NCI-H2196 (cell line): ENCODE data around the gene GANC.
"Not testable (repeated sequence)": the region's sequence is repeated elsewhere in the genome, so short reads cannot be mapped to it uniquely, and the experiment has no call there.

Source experiments
- DNase-seq: peaks from one replicate; lab custom pipeline; 2025; ENCODE audit not compliant: unreplicated experiment; lab: John Stamatoyannopoulos, UW

The GANC gene, protein sequence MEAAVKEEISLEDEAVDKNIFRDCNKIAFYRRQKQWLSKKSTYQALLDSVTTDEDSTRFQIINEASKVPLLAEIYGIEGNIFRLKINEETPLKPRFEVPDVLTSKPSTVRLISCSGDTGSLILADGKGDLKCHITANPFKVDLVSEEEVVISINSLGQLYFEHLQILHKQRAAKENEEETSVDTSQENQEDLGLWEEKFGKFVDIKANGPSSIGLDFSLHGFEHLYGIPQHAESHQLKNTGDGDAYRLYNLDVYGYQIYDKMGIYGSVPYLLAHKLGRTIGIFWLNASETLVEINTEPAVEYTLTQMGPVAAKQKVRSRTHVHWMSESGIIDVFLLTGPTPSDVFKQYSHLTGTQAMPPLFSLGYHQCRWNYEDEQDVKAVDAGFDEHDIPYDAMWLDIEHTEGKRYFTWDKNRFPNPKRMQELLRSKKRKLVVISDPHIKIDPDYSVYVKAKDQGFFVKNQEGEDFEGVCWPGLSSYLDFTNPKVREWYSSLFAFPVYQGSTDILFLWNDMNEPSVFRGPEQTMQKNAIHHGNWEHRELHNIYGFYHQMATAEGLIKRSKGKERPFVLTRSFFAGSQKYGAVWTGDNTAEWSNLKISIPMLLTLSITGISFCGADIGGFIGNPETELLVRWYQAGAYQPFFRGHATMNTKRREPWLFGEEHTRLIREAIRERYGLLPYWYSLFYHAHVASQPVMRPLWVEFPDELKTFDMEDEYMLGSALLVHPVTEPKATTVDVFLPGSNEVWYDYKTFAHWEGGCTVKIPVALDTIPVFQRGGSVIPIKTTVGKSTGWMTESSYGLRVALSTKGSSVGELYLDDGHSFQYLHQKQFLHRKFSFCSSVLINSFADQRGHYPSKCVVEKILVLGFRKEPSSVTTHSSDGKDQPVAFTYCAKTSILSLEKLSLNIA (N-terminal part only)

DNA sequence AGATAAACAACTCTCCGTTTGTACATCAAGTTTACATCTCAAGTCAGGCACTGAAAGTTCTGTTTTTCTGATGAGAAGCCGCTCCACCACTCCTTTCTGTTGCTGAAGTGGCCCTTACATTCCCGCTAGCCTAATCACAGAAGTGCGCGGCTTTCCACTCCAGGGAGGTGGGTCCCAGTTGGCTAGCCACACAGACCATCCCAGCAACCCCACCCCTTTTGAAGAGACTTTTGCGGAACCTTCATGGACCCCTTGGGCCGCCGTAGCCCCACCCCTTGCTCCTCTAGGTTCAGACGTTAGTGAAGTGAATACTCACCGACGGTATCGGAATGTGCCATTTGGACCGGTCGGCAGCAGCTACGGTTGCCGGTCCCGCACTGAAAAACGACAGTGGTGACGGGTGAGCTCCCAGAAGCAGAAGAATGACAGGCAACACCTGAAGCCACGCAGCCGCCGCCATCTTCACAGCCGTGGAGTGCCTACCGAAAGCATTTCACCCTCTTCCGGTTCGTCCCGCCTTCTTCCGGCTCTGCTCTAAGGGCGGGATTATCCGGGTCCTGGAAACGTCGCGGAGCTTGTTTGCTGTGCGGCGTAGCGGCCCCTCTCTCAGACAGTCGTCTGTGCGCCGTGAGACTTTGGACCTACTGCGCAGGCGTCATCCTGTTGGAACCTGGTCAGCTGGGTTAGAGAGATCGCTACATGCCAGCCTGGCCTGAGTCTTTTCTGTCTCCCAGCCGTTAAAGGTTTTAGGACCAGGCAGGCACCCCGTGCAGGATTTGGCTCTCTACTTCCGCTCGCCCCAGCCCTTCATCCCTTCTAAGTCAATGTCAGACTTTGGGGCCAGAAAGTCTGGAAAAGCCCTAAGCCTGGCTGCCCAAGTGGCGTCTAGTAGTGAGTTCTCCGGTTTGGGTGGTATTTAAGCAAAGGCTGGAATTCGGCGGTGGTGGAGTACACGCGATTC is at the start of gene GANC, which contains the start of gene TMEM87A:
TSS of gene GANC (plus strand) at position 263 of the 961 bp plus-strand sequence. CDS start 1,281 bp downstream, outside the sequence.
TSS of gene TMEM87A (minus strand) at position 495 of the 961 bp plus-strand sequence. CDS start at position 460, 35 bp downstream.
- DNase-seq, result peak; percentile 92

DNA sequence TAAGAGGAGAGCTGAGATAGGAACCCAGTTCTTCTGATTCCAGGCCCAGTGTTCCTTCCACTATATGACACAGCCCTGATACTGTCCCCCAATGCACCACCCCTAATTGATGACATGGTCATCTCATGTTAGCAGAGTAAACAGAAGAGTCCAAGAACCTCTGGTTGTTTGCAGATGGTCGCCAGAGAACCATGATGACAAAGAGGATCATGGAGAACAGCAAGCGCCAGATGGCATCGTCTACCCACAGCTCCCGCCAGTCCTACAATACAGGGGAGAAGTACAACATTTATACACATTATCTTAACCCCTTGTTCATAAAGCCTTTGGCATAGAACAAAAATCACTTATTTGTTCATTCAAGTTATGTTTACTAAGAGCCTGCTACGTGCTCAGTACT is 46.4 kb upstream of the GANC start:
- DNase-seq, result no peak

DNA sequence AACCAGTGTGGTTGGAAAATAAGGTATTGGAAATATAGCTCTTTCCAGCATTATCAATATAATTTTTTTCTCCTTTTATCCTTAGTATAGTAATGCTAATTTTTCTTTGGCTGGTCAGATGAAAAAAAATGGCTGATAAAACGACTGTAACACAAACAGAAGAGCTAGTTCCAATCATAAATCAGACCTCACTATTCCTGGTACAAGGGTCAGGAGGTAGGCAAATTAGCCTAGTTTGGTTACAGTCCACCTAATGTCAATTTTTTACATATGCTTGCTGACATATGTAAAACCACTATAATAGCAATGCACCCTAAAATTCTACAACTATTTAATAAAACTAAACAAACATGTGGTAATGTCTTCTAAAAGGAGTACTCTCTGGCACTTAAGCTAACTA is 45.0 kb upstream of the GANC start:
- DNase-seq, result no peak

DNA sequence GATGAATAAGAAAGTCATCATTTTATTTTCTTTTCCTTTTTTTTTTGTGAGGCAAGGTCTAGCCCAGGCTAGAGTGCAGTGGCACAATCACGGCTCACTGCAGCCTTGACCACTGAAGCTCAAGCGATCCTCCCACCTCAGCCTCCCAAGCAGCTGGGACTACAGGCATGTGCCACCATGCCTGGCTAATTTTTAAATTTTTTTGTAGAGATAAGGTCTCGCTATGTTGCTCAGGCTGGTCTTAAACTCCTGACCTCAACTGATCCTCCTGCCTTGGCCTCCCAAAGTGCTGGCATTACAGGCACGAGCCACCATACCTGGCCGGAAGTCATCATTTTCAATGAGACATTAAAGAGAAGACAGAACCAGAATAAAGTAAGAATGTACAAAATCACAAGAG is 44.0 kb upstream of the GANC start:
- not testable (repeated sequence) for DNase-seq

DNA sequence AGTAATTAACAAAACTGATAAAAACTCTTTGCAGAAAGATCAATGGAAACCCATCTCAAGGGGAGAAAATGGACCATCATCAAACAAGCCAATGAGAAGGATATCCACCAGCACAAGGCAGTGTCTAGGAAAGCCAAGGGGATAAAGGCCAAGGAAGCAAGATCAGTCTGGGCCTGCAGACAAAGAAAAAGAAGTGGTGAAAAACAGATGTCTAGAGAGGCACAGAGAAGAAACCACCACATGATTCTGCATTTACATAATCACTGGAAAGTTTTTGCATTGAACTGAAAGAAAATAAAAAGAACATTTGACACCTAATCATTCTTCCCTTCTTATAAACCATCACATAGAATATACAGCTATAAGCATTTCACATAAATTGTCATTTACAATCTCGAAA is 41.9 kb upstream of the GANC start:
- DNase-seq, result no peak

DNA sequence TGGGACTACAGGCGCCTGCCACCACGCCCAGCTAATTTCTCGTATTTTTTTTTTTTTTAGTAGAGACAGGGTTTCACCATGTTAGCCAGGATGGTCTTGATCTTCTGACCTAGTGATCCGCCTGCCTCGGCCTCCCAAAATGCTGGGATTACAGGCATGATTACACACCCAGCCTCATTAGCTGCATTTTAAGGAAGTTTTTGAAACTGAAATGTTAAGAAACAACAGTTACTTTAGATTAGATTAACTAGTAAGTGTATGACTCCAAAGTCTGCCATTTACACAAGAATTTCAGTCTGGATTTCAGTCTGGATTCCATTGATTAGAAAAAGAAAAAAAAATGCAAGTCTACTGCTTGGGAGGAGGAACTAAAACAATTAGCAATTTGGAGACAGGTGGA is 40.4 kb upstream of the GANC start:
- DNase-seq, result no peak

DNA sequence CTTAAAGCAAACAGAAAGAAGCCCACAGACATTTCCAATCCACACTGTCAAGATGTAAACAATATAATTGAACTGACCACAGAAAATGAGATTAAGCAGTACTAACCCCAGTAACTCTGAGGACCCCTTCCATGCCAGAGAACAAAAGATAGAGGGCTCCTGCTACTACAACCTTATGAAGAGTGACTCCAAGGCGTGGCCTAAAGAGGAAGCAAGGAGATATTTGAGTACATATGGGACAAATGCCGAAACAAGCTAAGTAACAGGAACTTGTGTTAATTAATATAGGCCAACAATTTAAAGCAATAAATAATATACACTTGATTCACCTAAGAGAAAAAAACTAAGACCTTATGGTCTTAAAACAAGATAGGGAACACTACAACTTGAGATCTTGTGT is 39.9 kb upstream of the GANC start:
- DNase-seq, result no peak

DNA sequence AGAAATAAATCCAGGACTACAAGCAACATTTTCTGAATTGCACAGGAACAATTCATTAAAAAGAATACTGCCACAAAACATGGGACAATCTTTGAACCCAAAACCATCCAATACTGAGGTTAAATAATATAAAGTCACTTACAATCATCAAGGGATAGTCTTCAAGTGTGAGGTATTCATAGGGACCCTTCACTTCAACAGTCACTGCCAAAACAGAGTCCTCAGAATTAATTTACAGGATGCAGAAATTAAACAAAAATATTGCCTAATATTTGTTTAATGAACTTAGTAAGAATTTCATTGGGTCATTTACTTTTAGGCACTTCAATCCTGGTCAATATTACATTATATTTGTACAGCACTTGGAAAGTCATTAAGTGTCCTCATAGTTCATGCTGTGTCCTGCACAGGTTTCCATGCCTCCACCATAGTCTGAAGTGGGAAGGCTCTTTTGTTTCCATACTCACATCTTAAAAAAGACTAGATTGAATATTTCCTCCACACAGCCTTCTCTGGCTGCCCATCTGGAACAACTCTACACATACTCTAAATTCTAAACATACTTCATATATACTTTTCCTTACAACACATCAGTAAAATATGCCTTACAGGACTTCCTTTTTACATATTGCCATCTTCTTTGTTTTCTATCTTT is 33.3 kb upstream of the GANC start:
- no peak for DNase-seq

DNA sequence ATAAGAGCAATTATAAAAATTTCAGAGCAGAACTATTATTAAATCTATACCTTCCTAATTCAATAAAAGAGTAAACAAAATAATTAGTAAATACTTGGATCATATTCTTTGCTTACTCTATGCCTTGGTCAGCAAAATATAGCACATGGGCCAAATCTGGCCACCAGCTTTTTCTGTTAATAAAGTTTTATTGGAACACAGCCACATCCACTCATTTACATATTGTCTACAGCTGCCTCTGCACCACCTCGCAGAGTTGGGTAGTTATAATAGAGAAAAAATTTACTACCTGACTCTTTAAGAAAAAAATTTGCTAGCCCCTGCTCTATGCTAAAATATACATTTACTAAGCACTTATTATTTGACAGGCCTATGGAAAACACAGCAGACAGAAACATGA is 32.2 kb upstream of the GANC start:
- no peak for DNase-seq

DNA sequence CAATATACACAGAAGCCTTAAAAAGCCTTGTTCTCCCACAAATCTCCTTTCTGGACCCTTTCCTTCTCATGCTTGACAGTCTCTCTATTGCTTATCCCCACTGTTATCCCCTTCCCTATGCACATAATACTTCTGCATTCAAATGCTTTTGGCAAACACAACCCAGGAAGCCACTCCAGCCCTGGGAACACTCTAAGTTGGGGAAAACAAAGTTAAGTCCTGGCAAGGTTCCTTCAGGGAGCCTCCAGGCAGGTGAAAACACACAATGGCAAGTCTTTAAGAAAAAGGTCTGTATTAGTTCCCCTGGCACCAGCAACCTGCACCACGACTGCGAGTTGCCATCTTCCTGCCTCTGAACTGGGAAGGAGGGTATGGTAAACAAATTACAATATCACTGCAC is 19.7 kb upstream of the GANC start:
- no peak for DNase-seq

DNA sequence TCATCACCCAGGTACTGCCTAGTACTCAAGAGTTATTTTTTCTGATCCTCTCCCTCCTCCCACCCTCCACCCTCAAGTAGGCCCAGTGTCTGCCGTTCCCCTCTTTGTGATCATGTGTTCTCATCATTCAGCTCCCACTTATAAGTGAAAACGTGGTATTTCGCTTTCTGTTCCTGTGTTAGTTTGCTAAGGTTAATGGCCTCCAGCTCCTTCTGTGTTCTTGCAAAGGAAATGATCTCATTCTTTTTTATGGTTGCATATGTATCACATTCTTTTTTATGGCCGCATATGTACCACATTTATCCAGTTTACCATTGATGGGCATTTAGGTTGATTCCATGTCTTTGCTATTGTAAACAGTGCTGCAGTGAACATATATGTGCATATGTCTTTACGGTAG is 8.2 kb upstream of the GANC start:
- DNase-seq, result no peak

DNA sequence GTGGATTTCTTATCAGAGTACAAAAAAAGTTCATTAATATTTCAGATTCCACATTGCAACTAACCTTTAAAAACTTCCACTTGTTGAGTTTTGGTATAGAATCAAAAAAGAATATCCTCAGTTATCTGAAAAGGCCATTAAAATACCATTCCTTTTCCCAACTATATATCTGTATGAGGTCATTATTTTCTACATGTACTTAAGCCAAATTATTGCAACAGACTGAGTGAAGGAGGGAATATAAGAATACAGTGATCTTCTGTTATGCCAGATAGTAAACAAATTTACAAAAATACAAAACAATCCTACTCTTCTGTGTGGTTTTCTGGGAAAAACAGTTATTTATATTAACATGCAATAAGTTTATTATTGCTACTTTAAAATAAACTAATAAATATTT is 5.7 kb upstream of the GANC start:
- no peak for DNase-seq

DNA sequence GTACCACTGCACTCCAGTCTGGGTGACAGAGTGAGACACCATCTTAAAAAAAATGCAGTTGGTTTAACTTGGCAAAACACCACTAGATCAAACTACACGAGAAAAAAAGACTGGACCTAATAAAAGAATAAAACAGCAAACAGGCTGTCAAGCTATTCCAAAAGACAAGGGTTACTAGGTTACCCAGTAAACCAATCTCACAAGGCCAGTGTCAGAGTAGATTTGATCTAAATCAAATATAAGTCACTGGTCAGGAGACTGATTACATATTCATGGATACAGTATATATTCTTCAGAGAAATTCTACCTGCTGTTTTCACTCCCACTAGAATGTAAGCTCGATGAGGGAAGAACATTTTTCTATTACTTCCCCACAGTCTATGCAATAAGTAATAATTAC is 2.5 kb upstream of the GANC start:
- DNase-seq, result no peak

DNA sequence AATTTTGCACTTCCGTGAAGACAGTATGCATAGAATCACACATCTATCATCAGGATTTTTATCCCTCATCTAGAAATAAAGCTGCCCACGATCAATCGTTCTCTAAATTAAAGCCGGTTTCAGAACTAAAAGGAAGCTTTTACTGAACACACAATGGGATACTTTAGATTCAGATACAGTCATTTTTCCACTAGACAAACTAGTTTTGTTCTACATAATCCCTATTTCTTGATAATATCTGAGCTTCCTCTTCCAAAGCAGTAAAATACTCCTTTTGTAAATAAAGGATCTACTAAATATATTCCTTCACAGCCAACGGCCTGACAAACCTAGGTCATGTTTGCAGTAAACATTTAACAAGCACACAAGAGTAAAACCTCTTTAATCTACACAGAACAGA is 2.0 kb upstream of the GANC start:
- DNase-seq, result no peak

DNA sequence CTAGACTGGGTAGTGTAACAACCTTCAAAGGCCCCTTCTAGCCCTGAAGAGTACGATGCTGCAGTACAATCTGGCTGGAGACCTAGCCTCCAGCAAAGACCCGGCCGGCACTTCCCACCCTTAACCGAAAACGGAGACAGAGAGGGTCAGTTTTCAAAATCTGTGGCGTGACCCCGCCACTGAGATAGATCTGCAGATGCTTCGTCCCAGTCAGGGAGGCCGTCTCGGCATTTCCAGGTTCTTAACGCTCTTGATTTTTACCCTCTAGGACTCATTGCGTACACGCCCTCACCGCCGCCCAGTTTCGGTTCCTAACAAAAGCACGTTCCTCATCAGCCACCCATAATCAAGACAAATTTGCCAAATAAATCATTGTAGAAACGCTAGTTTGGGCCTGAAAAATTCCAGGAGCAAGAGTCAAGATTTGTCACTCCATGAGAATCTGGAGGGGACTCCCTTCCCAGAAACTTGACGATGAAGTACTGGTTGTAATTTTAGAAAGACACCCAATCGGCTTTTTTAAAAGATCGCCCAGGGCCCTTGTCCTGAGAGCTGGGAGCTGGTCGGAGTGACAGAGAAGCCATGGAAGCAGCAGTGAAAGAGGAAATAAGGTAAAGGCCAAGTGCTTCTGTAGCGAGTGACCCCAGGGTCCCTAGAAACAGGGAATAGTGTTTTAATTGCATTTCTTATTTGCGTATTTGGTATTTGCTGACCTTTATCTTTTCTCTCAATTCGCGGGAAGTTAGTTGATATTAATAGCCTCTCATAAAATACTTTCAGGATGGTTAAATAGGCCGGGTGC is 1.1 kb downstream of the GANC start:
- no peak for DNase-seq

DNA sequence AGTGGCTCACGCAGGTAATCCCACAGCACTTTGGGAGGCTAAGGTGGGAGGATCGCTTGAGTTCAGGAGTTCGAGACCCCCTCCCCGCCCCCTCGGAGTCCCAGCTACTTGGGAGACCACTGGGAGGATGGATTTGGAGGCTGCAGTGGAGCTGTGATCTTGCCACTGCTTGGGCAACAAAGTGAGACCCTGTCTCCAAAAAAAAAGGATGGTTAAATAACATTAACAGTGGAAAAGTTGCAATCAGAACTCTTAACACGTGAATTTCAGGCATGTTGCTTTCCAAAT is 1.6 kb downstream of the GANC start:
- DNase-seq, result no peak

DNA sequence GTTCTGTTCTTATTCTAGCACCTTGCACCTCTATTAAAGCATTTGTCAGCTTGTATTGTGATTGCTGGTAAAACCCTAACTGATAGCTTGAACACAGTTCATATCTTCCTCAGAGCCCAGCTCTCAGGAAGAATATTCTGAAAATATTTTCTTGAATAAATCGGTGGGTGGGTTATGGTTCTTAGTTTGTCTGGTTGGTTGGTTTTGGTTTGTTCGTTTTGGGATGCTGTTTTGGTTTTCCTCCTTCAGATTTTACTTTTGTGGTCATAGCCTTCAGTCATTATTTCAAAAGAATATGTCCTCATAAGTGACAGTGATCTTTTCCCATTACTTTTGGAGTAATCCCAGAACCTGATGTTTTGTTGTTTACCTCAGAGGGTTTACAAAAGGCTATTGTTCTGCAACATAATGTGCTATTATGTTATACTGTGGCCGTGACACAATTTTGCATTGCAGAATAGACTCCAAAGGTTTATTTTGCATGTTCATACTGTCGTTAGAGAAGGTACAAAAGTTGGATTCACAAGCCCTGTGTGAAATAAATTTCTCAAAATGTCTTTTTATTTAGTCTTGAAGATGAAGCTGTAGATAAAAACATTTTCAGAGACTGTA is 2.9 kb downstream of the GANC start:
- no peak for DNase-seq

DNA sequence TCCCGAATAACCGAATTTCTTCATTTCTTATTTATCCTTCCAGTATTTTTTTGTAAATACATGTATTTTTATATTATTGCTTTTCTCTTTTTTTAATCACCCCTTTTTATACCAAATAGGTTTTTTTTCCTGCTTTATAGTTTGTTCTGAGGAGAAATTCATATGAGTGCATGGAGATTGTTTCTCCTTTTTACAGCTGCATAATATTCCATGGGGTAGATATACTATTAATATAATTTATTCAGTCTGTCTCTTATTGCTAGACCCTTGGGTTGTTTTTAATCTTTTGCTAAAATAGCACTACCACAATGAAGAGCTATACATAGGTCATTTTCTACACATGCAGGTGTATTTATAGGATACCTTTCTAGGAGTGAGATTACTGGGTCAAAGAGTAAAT is 3.8 kb downstream of the GANC start:
- no peak for DNase-seq

DNA sequence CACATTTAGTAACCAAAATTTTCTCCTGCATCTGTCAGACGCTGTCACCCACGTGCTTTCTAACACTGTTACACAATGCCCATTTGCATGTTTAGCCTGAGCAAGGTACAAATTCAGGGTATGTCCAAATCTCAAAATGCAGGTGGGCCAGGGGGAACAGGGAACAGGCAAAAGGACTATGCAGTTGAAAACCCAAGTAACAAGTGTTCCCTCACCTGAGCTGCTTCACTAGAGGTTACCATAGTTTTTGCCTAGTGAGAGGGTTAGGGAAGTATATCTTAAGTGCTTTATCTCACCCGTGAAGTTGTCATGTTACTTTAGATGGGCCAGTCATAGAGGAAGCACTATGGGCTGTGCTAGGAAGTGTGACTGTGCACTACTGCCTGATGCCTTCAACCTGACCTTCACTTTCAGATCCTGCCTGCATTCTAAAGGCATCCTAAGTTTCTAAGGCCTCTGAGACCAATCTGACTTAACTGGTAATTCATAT is 6.3 kb downstream of the GANC start:
- DNase-seq, result no peak
